Dendritic cell treated with granulocyte-macrophage colony-stimulating factor and Interleukin-4, amounts not matched to agents 40 ng/mL and 50 ng/mL, for 4 days (primary cell): ENCODE results near the gene NCBP3.
"Not testable (repeated sequence)": the region's sequence is repeated elsewhere in the genome, so short reads cannot be mapped to it uniquely, and the experiment has no call there.

Experiments
- H3K27ac Mint-ChIP-seq: one replicate; pipeline ENCODE4 v1.8.0; 2022; ENCODE audit warnings: mild to moderate bottlenecking, mixed read lengths
- H3K27me3 Mint-ChIP-seq: one replicate; pipeline ENCODE4 v1.8.0; 2022; ENCODE audit warnings: mild to moderate bottlenecking, mixed read lengths
- H3K36me3 Mint-ChIP-seq: one replicate; pipeline ENCODE4 v1.8.0; 2022; ENCODE audit warnings: low read depth, mixed read lengths
- H3K4me1 Mint-ChIP-seq: one replicate; pipeline ENCODE4 v1.8.0; 2022; ENCODE audit warnings: low read depth, mixed read lengths
- H3K4me3 Mint-ChIP-seq: one replicate; pipeline ENCODE4 v1.8.0; 2022; ENCODE audit warnings: mild to moderate bottlenecking, moderate library complexity, mixed read lengths
- H3K9me3 Mint-ChIP-seq: one replicate; pipeline ENCODE4 v1.8.0; 2022; ENCODE audit warnings: mixed read lengths
- intact Hi-C: fragments of 100-400 bp; cut with micrococcal nuclease; formaldehyde crosslinking; loops from one replicate; pipeline ENCODE4 v1.15.0; 2022

NCBP3 gene

GRCh38 chr17:3870871-3871306, 24.8 kb upstream of the NCBP3 start:
- intact Hi-C loops, result no loop called here

GRCh38 chr17:3867606-3868005, 21.6 kb upstream of the NCBP3 start:
- intact Hi-C loops, result loop anchor here (10.0 kb wide), 1 partner anchor 137 kb away; no protein-coding TSS in a partner anchor
- Mint-ChIP-seq H3K4me3 (no peak overlapping the region), H3K27ac (no peak overlapping the region), H3K27me3 (no peaks in the 10 kb centered on the region), H3K36me3 (peaks cover 79% of the 10 kb centered on the region), H3K9me3 (no peaks in the 10 kb centered on the region), H3K4me1 (peaks cover 8% of the 10 kb centered on the region)

More at GRCh38 chr17:3870871-3871306, 24.8 kb upstream of the NCBP3 start:
- Mint-ChIP-seq H3K4me3 (no peak overlapping the region), H3K4me1 (peaks cover 8% of the 10 kb centered on the region), H3K27me3 (no peaks in the 10 kb centered on the region), H3K36me3 (peaks cover 92% of the 10 kb centered on the region), H3K9me3 (no peaks in the 10 kb centered on the region), H3K27ac (no peak overlapping the region)

- intact Hi-C loops, result loop anchor here (10.0 kb wide), 1 partner anchor 138 kb away; no protein-coding TSS in a partner anchor
- Mint-ChIP-seq H3K36me3 (peaks cover 79% of the 10 kb centered on the region), H3K27ac (no peak overlapping the region), H3K4me1 (peaks cover 8% of the 10 kb centered on the region), H3K4me3 (no peak overlapping the region), H3K27me3 (no peaks in the 10 kb centered on the region), H3K9me3 (no peaks in the 10 kb centered on the region)
Observed at GRCh38 chr17:3867106-3867505, 21.1 kb upstream of the NCBP3 start.

GRCh38 chr17:3866276-3866675, 20.2 kb upstream of the NCBP3 start:
- no peaks in the 10 kb centered on the region for H3K9me3 Mint-ChIP-seq
- H3K27me3 Mint-ChIP-seq, result no peaks in the 10 kb centered on the region
- no peak overlapping the region for H3K27ac Mint-ChIP-seq
- no peak overlapping the region for H3K4me3 Mint-ChIP-seq
- intact Hi-C loops, result loop anchor here (10.0 kb wide), 1 partner anchor 139 kb away; no protein-coding TSS in a partner anchor
- H3K4me1 Mint-ChIP-seq, result peaks cover 8% of the 10 kb centered on the region
- peaks cover 81% of the 10 kb centered on the region for H3K36me3 Mint-ChIP-seq

GRCh38 chr17:3865176-3865575, 19.1 kb upstream of the NCBP3 start:
- peaks cover 80% of the 10 kb centered on the region for H3K36me3 Mint-ChIP-seq
- no peak overlapping the region for H3K27ac Mint-ChIP-seq
- H3K9me3 Mint-ChIP-seq, result no peaks in the 10 kb centered on the region
- H3K27me3 Mint-ChIP-seq, result no peaks in the 10 kb centered on the region
- no peak overlapping the region for H3K4me3 Mint-ChIP-seq
- no peaks in the 10 kb centered on the region for H3K4me1 Mint-ChIP-seq
- intact Hi-C loops, result loop anchor here (10.0 kb wide), 1 partner anchor 140 kb away; no protein-coding TSS in a partner anchor

GRCh38 chr17:3864534-3864933, 18.5 kb upstream of the NCBP3 start:
- Mint-ChIP-seq H3K9me3 (no peaks in the 10 kb centered on the region), H3K36me3 (peaks cover 74% of the 10 kb centered on the region), H3K27me3 (no peaks in the 10 kb centered on the region), H3K4me3 (no peak overlapping the region), H3K27ac (no peak overlapping the region), H3K4me1 (no peaks in the 10 kb centered on the region)
- intact Hi-C loops, result loop anchor here (10.0 kb wide), 1 partner anchor 140 kb away; no protein-coding TSS in a partner anchor

GRCh38 chr17:3861761-3862681, 16.0 kb upstream of the NCBP3 start:
- H3K4me3 Mint-ChIP-seq, result no peak overlapping the region
- intact Hi-C loops, result loop anchor here (10.0 kb wide), 1 partner anchor 143 kb away; no protein-coding TSS in a partner anchor
- peaks cover 49% of the 10 kb centered on the region for H3K36me3 Mint-ChIP-seq
- H3K27me3 Mint-ChIP-seq, result no peaks in the 10 kb centered on the region
- no peaks in the 10 kb centered on the region for H3K4me1 Mint-ChIP-seq
- no peaks in the 10 kb centered on the region for H3K9me3 Mint-ChIP-seq
- no peak overlapping the region for H3K27ac Mint-ChIP-seq

GRCh38 chr17:3860939-3861700, 15.1 kb upstream of the NCBP3 start:
- Mint-ChIP-seq H3K36me3 (peaks cover 40% of the 10 kb centered on the region), H3K4me1 (no peaks in the 10 kb centered on the region), H3K27me3 (no peaks in the 10 kb centered on the region), H3K9me3 (no peaks in the 10 kb centered on the region), H3K4me3 (no peak overlapping the region), H3K27ac (no peak overlapping the region)
- intact Hi-C loops, result loop anchor here (10.0 kb wide), 1 partner anchor 144 kb away; no protein-coding TSS in a partner anchor

- no peaks in the 10 kb centered on the region for H3K9me3 Mint-ChIP-seq
- no peaks in the 10 kb centered on the region for H3K4me1 Mint-ChIP-seq
- no peak overlapping the region for H3K27ac Mint-ChIP-seq
- no peaks in the 10 kb centered on the region for H3K27me3 Mint-ChIP-seq
- H3K4me3 Mint-ChIP-seq, result no peak overlapping the region
- intact Hi-C loops, result loop anchor here (10.0 kb wide), 1 partner anchor 145 kb away; no protein-coding TSS in a partner anchor
- H3K36me3 Mint-ChIP-seq, result peaks cover 29% of the 10 kb centered on the region
Observed at GRCh38 chr17:3859940-3860339, 13.9 kb upstream of the NCBP3 start.

- peaks cover 6% of the 10 kb centered on the region for H3K27me3 Mint-ChIP-seq
- no peak overlapping the region for H3K27ac Mint-ChIP-seq
- peaks cover 5% of the 10 kb centered on the region for H3K4me1 Mint-ChIP-seq
- no peaks in the 10 kb centered on the region for H3K9me3 Mint-ChIP-seq
- intact Hi-C loops, result no loop called here
- H3K36me3 Mint-ChIP-seq, result peaks cover 21% of the 10 kb centered on the region
- no peak overlapping the region for H3K4me3 Mint-ChIP-seq
Observed at GRCh38 chr17:3857261-3858105, 11.4 kb upstream of the NCBP3 start.

- intact Hi-C loops, H3K9me3 Mint-ChIP-seq, H3K27ac Mint-ChIP-seq, H3K4me1 Mint-ChIP-seq, H3K4me3 Mint-ChIP-seq, H3K36me3 Mint-ChIP-seq: not testable (repeated sequence)
- peaks cover 19% of the 10 kb centered on the region for H3K27me3 Mint-ChIP-seq
Observed at GRCh38 chr17:3854204-3854603, 8.2 kb upstream of the NCBP3 start.

GRCh38 chr17:3852561-3852960, 6.5 kb upstream of the NCBP3 start:
- peaks cover 19% of the 10 kb centered on the region for H3K27me3 Mint-ChIP-seq
- no peaks in the 10 kb centered on the region for H3K9me3 Mint-ChIP-seq
- H3K4me1 Mint-ChIP-seq, result peaks cover 12% of the 10 kb centered on the region
- intact Hi-C loops, result no loop called here
- no peak overlapping the region for H3K4me3 Mint-ChIP-seq
- no peaks in the 10 kb centered on the region for H3K36me3 Mint-ChIP-seq
- H3K27ac Mint-ChIP-seq, result no peak overlapping the region

- H3K9me3 Mint-ChIP-seq, result no peaks in the 10 kb centered on the region
- H3K27ac Mint-ChIP-seq, result no peak overlapping the region
- peaks cover 12% of the 10 kb centered on the region for H3K4me1 Mint-ChIP-seq
- intact Hi-C loops, result no loop called here
- no peaks in the 10 kb centered on the region for H3K36me3 Mint-ChIP-seq
- peaks cover 21% of the 10 kb centered on the region for H3K27me3 Mint-ChIP-seq
- H3K4me3 Mint-ChIP-seq, result no peak overlapping the region
Observed at GRCh38 chr17:3851461-3852100, 5.5 kb upstream of the NCBP3 start.
